KOPT-K1 (cell line): ENCODE results near the gene DCUN1D2.

Source experiments
- H3K27ac ChIP-seq: fragments of 200-600 bp; sonication (generic); 2 replicates; pipeline ENCODE4 v1.5.1; 2016; ENCODE audit warnings: antibody characterized with exemption, mild to moderate bottlenecking, low read depth, low read length; ENCODE audit not compliant: poor library complexity, severe bottlenecking
- H3K36me3 ChIP-seq: fragments of 200-600 bp; sonication (generic); 2 replicates; pipeline ENCODE4 v1.5.1; 2017; ENCODE audit warnings: antibody characterized with exemption, mild to moderate bottlenecking, low read length, moderate library complexity; ENCODE audit not compliant: insufficient read depth
- H3K9me3 ChIP-seq: fragments of 200-600 bp; sonication (generic); 2 replicates; pipeline ENCODE4 v1.5.1; 2017; ENCODE audit warnings: antibody characterized with exemption, low read length, mild to moderate bottlenecking; ENCODE audit not compliant: insufficient read depth, poor library complexity, severe bottlenecking

DCUN1D2 gene

GRCh38 chr13:113490496-113491417, at the start of gene DCUN1D2:
Gene DCUN1D2 (minus strand): TSS chr13:113490711. CDS start chr13:113490669, 42 bp downstream.
- peaks cover 31% of the 10 kb centered on the region for H3K36me3 ChIP-seq
- H3K27ac ChIP-seq = peak within 1 kb of the TSS; percentile 79
- no peaks in the 10 kb centered on the region for H3K9me3 ChIP-seq

- H3K36me3 ChIP-seq = peaks cover 13% of the 10 kb centered on the region; the same call in 1 of the 2 replicates
- H3K27ac ChIP-seq = no peak overlapping the region
- H3K9me3 ChIP-seq = peaks cover 18% of the 10 kb centered on the region
Measured at GRCh38 chr13:113539822-113540221, 49.3 kb upstream of the DCUN1D2 start.

- H3K9me3 ChIP-seq = peaks cover 18% of the 10 kb centered on the region
- no peak overlapping the region for H3K27ac ChIP-seq
- H3K36me3 ChIP-seq = peaks cover 13% of the 10 kb centered on the region; the same call in 1 of the 2 replicates
Measured at GRCh38 chr13:113539176-113539575, 48.7 kb upstream of the DCUN1D2 start.

GRCh38 chr13:113538689-113539058, 48.2 kb upstream of the DCUN1D2 start:
- H3K36me3 ChIP-seq = peaks cover 13% of the 10 kb centered on the region; the same call in 1 of the 2 replicates
- H3K27ac ChIP-seq = no peak overlapping the region
- peaks cover 18% of the 10 kb centered on the region for H3K9me3 ChIP-seq

- Histone ChIP-seq H3K36me3 (peaks cover 13% of the 10 kb centered on the region; the same call in 1 of the 2 replicates), H3K27ac (no peak overlapping the region), H3K9me3 (peaks cover 18% of the 10 kb centered on the region)
Measured at GRCh38 chr13:113537909-113538688, 47.6 kb upstream of the DCUN1D2 start.

GRCh38 chr13:113537205-113537604, 46.7 kb upstream of the DCUN1D2 start:
- H3K27ac ChIP-seq = no peak overlapping the region
- peaks cover 8% of the 10 kb centered on the region; the same call in 1 of the 2 replicates for H3K36me3 ChIP-seq

GRCh38 chr13:113536461-113537110, 46.1 kb upstream of the DCUN1D2 start:
- H3K9me3 ChIP-seq = peaks cover 11% of the 10 kb centered on the region
- peaks cover 13% of the 10 kb centered on the region; the same call in 1 of the 2 replicates for H3K36me3 ChIP-seq
- no peak overlapping the region for H3K27ac ChIP-seq

More at GRCh38 chr13:113537205-113537604, 46.7 kb upstream of the DCUN1D2 start:
- peaks cover 13% of the 10 kb centered on the region for H3K9me3 ChIP-seq

GRCh38 chr13:113535381-113535781, 44.9 kb upstream of the DCUN1D2 start:
- Histone ChIP-seq H3K36me3 (peaks cover 16% of the 10 kb centered on the region; the same call in 1 of the 2 replicates), H3K27ac (no peak overlapping the region), H3K9me3 (no peaks in the 10 kb centered on the region)

- peaks cover 22% of the 10 kb centered on the region; the same call in 1 of the 2 replicates for H3K36me3 ChIP-seq
- H3K27ac ChIP-seq = no peak overlapping the region
- H3K9me3 ChIP-seq = no peaks in the 10 kb centered on the region
Measured at GRCh38 chr13:113534236-113534860, 43.8 kb upstream of the DCUN1D2 start.

- H3K36me3 ChIP-seq = peaks cover 31% of the 10 kb centered on the region
- H3K27ac ChIP-seq = no peak overlapping the region
- H3K9me3 ChIP-seq = no peaks in the 10 kb centered on the region
Measured at GRCh38 chr13:113533161-113533840, 42.8 kb upstream of the DCUN1D2 start.

GRCh38 chr13:113532156-113532806, 41.8 kb upstream of the DCUN1D2 start:
- Histone ChIP-seq H3K36me3 (peaks cover 41% of the 10 kb centered on the region), H3K27ac (no peak overlapping the region), H3K9me3 (no peaks in the 10 kb centered on the region)

- H3K36me3 ChIP-seq = peaks cover 51% of the 10 kb centered on the region
- no peaks in the 10 kb centered on the region for H3K9me3 ChIP-seq
- no peak overlapping the region for H3K27ac ChIP-seq
Measured at GRCh38 chr13:113531041-113531873, 40.7 kb upstream of the DCUN1D2 start.

- Histone ChIP-seq H3K27ac (no peak overlapping the region), H3K9me3 (no peaks in the 10 kb centered on the region), H3K36me3 (peaks cover 66% of the 10 kb centered on the region)
Measured at GRCh38 chr13:113528813-113529180, 38.3 kb upstream of the DCUN1D2 start.
